Hepatocyte (in vitro differentiated cells): ENCODE results near the gene CRADD.

Experiments
- EZH2 ChIP-seq: fragments of 200-600 bp; sonication (generic); IDR thresholded peaks from 2 replicates; pipeline ENCODE4 v1.6.1; 2016; ENCODE audit warnings: antibody characterized with exemption, mild to moderate bottlenecking, borderline replicate concordance
- TF ChIP-seq, protein P1 (sequence below): fragments of 200-600 bp; sonication (generic); IDR thresholded peaks from 2 replicates; pipeline ENCODE4 v1.5.1; 2016; ENCODE audit warnings: antibody characterized with exemption, mild to moderate bottlenecking; ENCODE audit not compliant: poor library complexity

DNA sequence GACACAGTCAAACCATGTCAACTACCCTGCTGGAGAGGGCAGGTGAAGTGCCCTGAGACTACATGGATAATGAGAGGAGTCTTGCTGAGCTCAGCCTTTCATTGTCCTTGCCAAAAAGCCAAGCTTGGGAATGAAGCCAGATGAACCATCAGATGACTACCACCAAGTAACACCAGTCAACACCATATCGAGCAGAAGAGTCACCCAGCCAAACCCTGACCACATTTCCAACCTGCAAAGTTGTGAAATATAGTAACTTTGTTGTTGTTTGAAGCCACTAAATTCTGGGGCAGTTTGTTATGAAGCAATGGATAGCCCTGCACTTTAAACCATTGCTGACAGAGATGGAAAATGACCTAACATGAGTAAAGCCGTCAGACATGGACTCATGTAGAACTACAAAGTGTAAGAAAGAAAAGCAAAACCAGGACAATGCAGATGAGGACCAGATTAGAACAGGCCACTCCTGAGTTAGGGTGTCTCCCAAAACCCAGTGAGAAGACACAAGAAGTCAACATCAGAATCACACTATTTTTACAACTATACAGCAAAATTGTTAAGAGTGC, 12.5 kb upstream of the CRADD start:
- TF ChIP-seq, protein P1, sequence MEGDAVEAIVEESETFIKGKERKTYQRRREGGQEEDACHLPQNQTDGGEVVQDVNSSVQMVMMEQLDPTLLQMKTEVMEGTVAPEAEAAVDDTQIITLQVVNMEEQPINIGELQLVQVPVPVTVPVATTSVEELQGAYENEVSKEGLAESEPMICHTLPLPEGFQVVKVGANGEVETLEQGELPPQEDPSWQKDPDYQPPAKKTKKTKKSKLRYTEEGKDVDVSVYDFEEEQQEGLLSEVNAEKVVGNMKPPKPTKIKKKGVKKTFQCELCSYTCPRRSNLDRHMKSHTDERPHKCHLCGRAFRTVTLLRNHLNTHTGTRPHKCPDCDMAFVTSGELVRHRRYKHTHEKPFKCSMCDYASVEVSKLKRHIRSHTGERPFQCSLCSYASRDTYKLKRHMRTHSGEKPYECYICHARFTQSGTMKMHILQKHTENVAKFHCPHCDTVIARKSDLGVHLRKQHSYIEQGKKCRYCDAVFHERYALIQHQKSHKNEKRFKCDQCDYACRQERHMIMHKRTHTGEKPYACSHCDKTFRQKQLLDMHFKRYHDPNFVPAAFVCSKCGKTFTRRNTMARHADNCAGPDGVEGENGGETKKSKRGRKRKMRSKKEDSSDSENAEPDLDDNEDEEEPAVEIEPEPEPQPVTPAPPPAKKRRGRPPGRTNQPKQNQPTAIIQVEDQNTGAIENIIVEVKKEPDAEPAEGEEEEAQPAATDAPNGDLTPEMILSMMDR, result no peak
- TF ChIP-seq EZH2, result no peak
